Measurements from ENCODE around the gene USP17L30.
"Not testable (repeated sequence)": the region's sequence is repeated elsewhere in the genome, so short reads cannot be mapped to it uniquely, and the experiment has no call there.

DNA sequence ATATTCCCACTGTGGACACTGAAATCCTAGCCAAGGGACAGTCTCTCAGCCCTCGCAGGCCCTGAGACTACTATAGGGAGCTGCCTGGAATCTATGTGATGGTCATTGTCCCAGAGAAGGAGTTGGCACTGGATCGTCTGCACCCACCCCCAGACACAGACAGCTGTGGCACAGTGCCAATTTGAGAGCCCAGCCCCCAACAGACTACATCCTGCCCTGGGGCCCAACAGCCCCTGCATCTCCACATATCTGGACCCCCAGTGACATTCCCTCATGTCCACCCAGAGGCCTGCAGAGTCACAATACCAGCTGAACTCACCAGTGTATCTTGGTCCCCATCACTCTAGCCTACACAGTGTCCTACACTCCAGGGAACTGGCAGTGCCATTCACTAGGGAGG, 42.8 kb downstream of the USP17L30 start:
- not testable (repeated sequence) for TF ChIP-seq CTCF, EP300, POLR2A (IDR thresholded peaks at IDR 0.05)

Measured in ovary (tissue), 3 donors.